ENCODE measurements around the gene ADAMTS16. TPM values are rescaled to one million over a fixed set of nuclear protein-coding genes. Genes with fewer than 3 reads are reported as not detected.

The ADAMTS16 gene
- total RNA-seq, 1 experiment from 2014 or later: 30.1 TPM

DNA sequence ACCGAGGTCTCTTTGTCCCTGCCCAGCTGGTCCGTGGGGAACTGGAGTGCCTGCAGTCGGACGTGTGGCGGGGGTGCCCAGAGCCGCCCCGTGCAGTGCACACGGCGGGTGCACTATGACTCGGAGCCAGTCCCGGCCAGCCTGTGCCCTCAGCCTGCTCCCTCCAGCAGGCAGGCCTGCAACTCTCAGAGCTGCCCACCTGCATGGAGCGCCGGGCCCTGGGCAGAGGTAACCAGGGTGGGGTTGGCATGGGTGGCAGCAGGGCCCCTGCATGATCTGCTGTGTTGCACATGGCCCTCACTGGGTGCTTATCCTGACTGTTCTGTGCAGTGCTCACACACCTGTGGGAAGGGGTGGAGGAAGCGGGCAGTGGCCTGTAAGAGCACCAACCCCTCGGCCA, 163.1 kb downstream of the ADAMTS16 start (continued):
- TF ChIP-seq ZBTB21 (CRISPR knock-in tag; IDR thresholded peaks at IDR 0.05; ENCODE audit: borderline replicate concordance) (no peak), FOXK1 (CRISPR knock-in tag; IDR thresholded peaks at IDR 0.05) (no peak), TEAD4 (CRISPR knock-in tag; IDR thresholded peaks at IDR 0.05) (no peak), ESRRA (CRISPR knock-in tag; IDR thresholded peaks at IDR 0.05; ENCODE audit: borderline replicate concordance) (no peak)
- TF ChIP-seq, protein P1, sequence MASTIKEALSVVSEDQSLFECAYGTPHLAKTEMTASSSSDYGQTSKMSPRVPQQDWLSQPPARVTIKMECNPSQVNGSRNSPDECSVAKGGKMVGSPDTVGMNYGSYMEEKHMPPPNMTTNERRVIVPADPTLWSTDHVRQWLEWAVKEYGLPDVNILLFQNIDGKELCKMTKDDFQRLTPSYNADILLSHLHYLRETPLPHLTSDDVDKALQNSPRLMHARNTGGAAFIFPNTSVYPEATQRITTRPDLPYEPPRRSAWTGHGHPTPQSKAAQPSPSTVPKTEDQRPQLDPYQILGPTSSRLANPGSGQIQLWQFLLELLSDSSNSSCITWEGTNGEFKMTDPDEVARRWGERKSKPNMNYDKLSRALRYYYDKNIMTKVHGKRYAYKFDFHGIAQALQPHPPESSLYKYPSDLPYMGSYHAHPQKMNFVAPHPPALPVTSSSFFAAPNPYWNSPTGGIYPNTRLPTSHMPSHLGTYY (CRISPR knock-in tag; IDR thresholded peaks at IDR 0.05): no peak
- TF ChIP-seq, protein P2, sequence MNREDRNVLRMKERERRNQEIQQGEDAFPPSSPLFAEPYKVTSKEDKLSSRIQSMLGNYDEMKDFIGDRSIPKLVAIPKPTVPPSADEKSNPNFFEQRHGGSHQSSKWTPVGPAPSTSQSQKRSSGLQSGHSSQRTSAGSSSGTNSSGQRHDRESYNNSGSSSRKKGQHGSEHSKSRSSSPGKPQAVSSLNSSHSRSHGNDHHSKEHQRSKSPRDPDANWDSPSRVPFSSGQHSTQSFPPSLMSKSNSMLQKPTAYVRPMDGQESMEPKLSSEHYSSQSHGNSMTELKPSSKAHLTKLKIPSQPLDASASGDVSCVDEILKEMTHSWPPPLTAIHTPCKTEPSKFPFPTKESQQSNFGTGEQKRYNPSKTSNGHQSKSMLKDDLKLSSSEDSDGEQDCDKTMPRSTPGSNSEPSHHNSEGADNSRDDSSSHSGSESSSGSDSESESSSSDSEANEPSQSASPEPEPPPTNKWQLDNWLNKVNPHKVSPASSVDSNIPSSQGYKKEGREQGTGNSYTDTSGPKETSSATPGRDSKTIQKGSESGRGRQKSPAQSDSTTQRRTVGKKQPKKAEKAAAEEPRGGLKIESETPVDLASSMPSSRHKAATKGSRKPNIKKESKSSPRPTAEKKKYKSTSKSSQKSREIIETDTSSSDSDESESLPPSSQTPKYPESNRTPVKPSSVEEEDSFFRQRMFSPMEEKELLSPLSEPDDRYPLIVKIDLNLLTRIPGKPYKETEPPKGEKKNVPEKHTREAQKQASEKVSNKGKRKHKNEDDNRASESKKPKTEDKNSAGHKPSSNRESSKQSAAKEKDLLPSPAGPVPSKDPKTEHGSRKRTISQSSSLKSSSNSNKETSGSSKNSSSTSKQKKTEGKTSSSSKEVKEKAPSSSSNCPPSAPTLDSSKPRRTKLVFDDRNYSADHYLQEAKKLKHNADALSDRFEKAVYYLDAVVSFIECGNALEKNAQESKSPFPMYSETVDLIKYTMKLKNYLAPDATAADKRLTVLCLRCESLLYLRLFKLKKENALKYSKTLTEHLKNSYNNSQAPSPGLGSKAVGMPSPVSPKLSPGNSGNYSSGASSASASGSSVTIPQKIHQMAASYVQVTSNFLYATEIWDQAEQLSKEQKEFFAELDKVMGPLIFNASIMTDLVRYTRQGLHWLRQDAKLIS (CRISPR knock-in tag; IDR thresholded peaks at IDR 0.05; ENCODE audit: borderline replicate concordance): no peak
- TF ChIP-seq, protein P3, sequence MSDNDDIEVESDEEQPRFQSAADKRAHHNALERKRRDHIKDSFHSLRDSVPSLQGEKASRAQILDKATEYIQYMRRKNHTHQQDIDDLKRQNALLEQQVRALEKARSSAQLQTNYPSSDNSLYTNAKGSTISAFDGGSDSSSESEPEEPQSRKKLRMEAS (CRISPR knock-in tag; IDR thresholded peaks at IDR 0.05): no peak
- TF ChIP-seq, protein P4, sequence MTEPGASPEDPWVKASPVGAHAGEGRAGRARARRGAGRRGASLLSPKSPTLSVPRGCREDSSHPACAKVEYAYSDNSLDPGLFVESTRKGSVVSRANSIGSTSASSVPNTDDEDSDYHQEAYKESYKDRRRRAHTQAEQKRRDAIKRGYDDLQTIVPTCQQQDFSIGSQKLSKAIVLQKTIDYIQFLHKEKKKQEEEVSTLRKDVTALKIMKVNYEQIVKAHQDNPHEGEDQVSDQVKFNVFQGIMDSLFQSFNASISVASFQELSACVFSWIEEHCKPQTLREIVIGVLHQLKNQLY (CRISPR knock-in tag; IDR thresholded peaks at IDR 0.05): no peak
- TF ChIP-seq, protein P5, sequence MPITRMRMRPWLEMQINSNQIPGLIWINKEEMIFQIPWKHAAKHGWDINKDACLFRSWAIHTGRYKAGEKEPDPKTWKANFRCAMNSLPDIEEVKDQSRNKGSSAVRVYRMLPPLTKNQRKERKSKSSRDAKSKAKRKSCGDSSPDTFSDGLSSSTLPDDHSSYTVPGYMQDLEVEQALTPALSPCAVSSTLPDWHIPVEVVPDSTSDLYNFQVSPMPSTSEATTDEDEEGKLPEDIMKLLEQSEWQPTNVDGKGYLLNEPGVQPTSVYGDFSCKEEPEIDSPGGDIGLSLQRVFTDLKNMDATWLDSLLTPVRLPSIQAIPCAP (CRISPR knock-in tag; IDR thresholded peaks at IDR 0.05): no peak
- TF ChIP-seq, protein P6, sequence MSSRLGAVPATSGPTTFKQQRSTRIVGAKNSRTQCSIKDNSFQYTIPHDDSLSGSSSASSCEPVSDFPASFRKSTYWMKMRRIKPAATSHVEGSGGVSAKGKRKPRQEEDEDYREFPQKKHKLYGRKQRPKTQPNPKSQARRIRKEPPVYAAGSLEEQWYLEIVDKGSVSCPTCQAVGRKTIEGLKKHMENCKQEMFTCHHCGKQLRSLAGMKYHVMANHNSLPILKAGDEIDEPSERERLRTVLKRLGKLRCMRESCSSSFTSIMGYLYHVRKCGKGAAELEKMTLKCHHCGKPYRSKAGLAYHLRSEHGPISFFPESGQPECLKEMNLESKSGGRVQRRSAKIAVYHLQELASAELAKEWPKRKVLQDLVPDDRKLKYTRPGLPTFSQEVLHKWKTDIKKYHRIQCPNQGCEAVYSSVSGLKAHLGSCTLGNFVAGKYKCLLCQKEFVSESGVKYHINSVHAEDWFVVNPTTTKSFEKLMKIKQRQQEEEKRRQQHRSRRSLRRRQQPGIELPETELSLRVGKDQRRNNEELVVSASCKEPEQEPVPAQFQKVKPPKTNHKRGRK (CRISPR knock-in tag; IDR thresholded peaks at IDR 0.05; ENCODE audit: borderline replicate concordance): no peak

DNA sequence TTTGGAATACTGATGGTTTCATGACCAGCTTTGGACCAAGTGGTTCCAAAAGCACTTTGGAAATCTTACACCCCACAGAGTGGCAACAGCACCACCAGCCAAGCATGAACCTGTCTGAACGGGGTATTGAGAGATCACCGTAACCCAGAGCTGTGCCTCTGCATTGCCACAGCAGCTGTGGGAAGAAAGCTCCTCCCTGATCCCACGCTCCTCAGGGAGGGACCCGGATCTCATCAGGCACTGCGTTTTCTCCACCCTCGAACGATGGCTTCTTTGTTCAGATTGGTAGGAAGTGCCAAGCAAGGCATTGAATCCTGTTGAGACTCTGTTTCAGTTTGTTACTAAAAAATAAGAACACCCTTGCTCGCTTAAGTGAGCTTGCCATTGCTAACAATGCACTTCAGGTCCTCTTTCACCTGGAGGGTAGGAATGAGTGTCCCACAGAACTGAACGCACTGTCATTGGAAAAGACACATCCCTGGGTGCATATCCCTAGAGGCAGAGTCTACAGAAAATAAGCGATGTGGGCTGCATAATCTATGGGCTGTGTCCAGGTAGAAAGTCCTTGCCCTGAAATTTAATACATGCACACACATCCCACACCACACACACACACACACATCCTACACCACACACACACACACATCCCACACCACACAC, 164.4 kb downstream of the ADAMTS16 start:
- ChIA-PET POLR2A (no interaction called here), CTCF (interaction anchor here (1.8 kb wide), 1 partner anchor 11 kb away, joined by 15 read pairs; no protein-coding TSS in a partner anchor)
- DNase-seq (ENCODE audit: low spot score) (no peak), ATAC-seq (peak; percentile 24)
- no peaks in the 10 kb centered on the region for H3K27me3 Mint-ChIP-seq (ENCODE audit: low read depth)
- peaks cover 19% of the 10 kb centered on the region for H3K9me3 Mint-ChIP-seq
- H3K4me3 Mint-ChIP-seq: no peak overlapping the region
- peaks cover 40% of the 10 kb centered on the region for H3K36me3 Mint-ChIP-seq
- TF ChIP-seq NR2C2 (CRISPR knock-in tag; IDR thresholded peaks at IDR 0.05): no peak
- TF ChIP-seq RELA (CRISPR knock-in tag; IDR thresholded peaks at IDR 0.05; ENCODE audit: borderline replicate concordance): no peak
- TF ChIP-seq CBFB (CRISPR knock-in tag; IDR thresholded peaks at IDR 0.05; ENCODE audit: low read depth): no peak
- TF ChIP-seq, protein P7, sequence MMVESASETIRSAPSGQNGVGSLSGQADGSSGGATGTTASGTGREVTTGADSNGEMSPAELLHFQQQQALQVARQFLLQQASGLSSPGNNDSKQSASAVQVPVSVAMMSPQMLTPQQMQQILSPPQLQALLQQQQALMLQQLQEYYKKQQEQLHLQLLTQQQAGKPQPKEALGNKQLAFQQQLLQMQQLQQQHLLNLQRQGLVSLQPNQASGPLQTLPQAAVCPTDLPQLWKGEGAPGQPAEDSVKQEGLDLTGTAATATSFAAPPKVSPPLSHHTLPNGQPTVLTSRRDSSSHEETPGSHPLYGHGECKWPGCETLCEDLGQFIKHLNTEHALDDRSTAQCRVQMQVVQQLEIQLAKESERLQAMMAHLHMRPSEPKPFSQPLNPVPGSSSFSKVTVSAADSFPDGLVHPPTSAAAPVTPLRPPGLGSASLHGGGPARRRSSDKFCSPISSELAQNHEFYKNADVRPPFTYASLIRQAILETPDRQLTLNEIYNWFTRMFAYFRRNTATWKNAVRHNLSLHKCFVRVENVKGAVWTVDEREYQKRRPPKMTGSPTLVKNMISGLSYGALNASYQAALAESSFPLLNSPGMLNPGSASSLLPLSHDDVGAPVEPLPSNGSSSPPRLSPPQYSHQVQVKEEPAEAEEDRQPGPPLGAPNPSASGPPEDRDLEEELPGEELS (CRISPR knock-in tag; IDR thresholded peaks at IDR 0.05): no peak
- TF ChIP-seq ZNF219 (CRISPR knock-in tag; IDR thresholded peaks at IDR 0.05; ENCODE audit: borderline replicate concordance): no peak
- TF ChIP-seq SMAD3 (CRISPR knock-in tag; IDR thresholded peaks at IDR 0.05; ENCODE audit: borderline replicate concordance): no peak
- TF ChIP-seq, protein P3 (CRISPR knock-in tag; IDR thresholded peaks at IDR 0.05): no peak
- no peak for TF ChIP-seq EMX1 (CRISPR knock-in tag; IDR thresholded peaks at IDR 0.05)
- TF ChIP-seq PRRX2 (CRISPR knock-in tag; IDR thresholded peaks at IDR 0.05): no peak
- TF ChIP-seq NFATC4 (CRISPR knock-in tag; IDR thresholded peaks at IDR 0.05): no peak
- TF ChIP-seq MXD4 (CRISPR knock-in tag; IDR thresholded peaks at IDR 0.05; ENCODE audit: borderline replicate concordance): no peak
- no peak for TF ChIP-seq TEAD1 (CRISPR knock-in tag; IDR thresholded peaks at IDR 0.05)
- TF ChIP-seq FOXK1 (CRISPR knock-in tag; IDR thresholded peaks at IDR 0.05): no peak
- no peak for TF ChIP-seq FOXJ3 (CRISPR knock-in tag; IDR thresholded peaks at IDR 0.05; ENCODE audit: borderline replicate concordance)
- TF ChIP-seq MYBL2 (CRISPR knock-in tag; IDR thresholded peaks at IDR 0.05): no peak
- TF ChIP-seq, protein P8, sequence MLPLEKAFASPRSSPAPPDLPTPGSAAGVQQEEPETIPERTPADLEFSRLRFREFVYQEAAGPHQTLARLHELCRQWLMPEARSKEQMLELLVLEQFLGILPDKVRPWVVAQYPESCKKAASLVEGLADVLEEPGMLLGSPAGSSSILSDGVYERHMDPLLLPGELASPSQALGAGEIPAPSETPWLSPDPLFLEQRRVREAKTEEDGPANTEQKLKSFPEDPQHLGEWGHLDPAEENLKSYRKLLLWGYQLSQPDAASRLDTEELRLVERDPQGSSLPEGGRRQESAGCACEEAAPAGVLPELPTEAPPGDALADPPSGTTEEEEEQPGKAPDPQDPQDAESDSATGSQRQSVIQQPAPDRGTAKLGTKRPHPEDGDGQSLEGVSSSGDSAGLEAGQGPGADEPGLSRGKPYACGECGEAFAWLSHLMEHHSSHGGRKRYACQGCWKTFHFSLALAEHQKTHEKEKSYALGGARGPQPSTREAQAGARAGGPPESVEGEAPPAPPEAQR (CRISPR knock-in tag; IDR thresholded peaks at IDR 0.05): no peak
- peaks cover 19% of the 10 kb centered on the region for H3K4me1 Mint-ChIP-seq
- no peak overlapping the region for H3K27ac Mint-ChIP-seq

Data from WTC11 (cell line).